PFSK-1 (cell line): ENCODE measurements around the gene MISP. TPM values are rescaled to one million over a fixed set of nuclear protein-coding genes. Genes with fewer than 3 reads are reported as not detected.

ENCODE experiments used
- FOXP2 ChIP-seq: optimal IDR thresholded peaks from 2 replicates; pipeline ENCODE3; 2011; ENCODE audit warnings: borderline replicate concordance, control low read depth, inconsistent platforms; ENCODE audit not compliant: insufficient read depth; ENCODE audit errors: extremely low read length, extremely low read depth
- POLR2AphosphoS5 ChIP-seq: IDR thresholded peaks from 2 replicates; pipeline ENCODE4 v1.6.1; 2012; ENCODE audit warnings: low read depth, mild to moderate bottlenecking, control low read depth, low read length, moderate library complexity
- REST ChIP-seq, 2 experiments: IDR thresholded peaks; 2 replicates each; pipeline versions ENCODE4 v1.6.1 to v1.8.0; 2011 to 2012; ENCODE audit warnings: low read depth in 2 of 2, low read length in 2 of 2, control low read depth in 1 of 2, inconsistent platforms in 1 of 2, mild to moderate bottlenecking in 1 of 2, moderate library complexity in 1 of 2; ENCODE audit not compliant: insufficient read depth in 1 of 2
- SIN3A ChIP-seq: IDR thresholded peaks from 2 replicates; pipeline ENCODE4 v1.6.1; 2012; ENCODE audit warnings: mild to moderate bottlenecking, low read length, moderate library complexity, borderline replicate concordance; ENCODE audit not compliant: insufficient read depth
- TAF1 ChIP-seq: IDR thresholded peaks from 2 replicates; pipeline ENCODE4 v1.6.1; 2012; ENCODE audit warnings: low read length, control low read depth, borderline replicate concordance; ENCODE audit not compliant: insufficient read depth
- polyA plus RNA-seq: library from polyadenylated mRNA; unstranded; fragments of >200 nt; gene quantifications from one replicate; pipeline ENCODE4 v1.2.1, GENCODE V29; 2012; ENCODE audit warnings: low read depth, missing spikeins; ENCODE audit not compliant: insufficient read length

MISP gene
- 0.10 TPM for polyA plus RNA-seq

DNA sequence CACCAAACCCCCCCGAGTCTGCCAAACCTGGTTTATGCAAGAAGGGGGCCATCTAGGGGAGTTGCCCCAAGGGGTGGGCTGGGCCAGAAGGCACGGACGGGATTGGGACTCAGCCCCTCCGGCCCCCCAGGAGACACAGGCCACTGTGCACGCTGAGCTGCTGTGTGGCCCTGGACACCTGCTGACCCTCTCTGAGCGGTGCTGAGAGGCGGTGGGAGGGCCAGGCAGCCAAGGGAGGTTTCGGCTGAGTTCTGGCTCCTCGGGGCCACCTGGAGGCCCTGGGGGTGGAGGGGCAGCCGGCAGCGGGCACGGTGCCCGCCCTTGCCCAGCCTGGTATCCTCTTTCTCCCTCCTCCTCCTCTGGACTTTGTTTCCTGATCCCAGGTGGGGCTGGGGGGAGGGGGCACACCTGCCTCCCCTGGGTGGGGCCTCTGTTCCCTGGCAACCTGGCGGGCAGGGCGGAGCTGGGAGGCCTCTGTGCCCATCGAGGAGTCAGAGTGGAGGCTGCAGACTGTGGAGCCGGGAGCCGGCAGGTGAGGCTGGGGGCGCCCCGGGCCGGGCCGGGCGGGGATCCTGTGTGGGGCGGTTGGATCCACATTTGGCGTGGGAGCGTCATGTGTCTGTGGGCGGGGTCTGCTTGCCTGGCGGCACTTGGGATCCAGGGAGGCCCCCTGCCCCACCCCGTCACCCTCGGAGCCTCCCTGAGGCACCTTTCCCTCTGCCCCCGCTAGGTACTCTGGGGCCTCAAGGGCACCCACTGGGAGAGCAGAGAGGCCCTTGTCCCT lies at the start of gene MISP:
MISP (plus strand) TSS at position 473 of the 784 bp plus-strand sequence. CDS start 5,835 bp downstream, outside the sequence.
- no peak for TF ChIP-seq TAF1
- no peak for TF ChIP-seq POLR2AphosphoS5
- TF ChIP-seq REST (IDR thresholded peaks at IDR 0.05; ENCODE audit: insufficient read depth in 1 of 2, low read depth in 2 of 2, low read length in 2 of 2) = no peak
- no peak for TF ChIP-seq FOXP2
- TF ChIP-seq SIN3A = no peak

GRCh38 chr19:703329-703650 lies 47.6 kb upstream of the MISP start:
- no peak for TF ChIP-seq POLR2AphosphoS5
- no peak for TF ChIP-seq TAF1
- TF ChIP-seq SIN3A = no peak

GRCh38 chr19:703651-704446 lies 47.1 kb upstream of the MISP start:
- TF ChIP-seq TAF1 (no peak), SIN3A (no peak), POLR2AphosphoS5 (no peak), FOXP2 (no peak), REST (IDR thresholded peaks at IDR 0.05; ENCODE audit: insufficient read depth in 1 of 2, low read depth in 2 of 2, low read length in 2 of 2) (no peak)

- TF ChIP-seq REST (IDR thresholded peaks at IDR 0.05; ENCODE audit: insufficient read depth in 1 of 2, low read depth in 2 of 2, low read length in 2 of 2) (no peak), FOXP2 (no peak), POLR2AphosphoS5 (no peak), SIN3A (no peak), TAF1 (no peak)
Measured at GRCh38 chr19:704447-704741, 46.5 kb upstream of the MISP start.

DNA sequence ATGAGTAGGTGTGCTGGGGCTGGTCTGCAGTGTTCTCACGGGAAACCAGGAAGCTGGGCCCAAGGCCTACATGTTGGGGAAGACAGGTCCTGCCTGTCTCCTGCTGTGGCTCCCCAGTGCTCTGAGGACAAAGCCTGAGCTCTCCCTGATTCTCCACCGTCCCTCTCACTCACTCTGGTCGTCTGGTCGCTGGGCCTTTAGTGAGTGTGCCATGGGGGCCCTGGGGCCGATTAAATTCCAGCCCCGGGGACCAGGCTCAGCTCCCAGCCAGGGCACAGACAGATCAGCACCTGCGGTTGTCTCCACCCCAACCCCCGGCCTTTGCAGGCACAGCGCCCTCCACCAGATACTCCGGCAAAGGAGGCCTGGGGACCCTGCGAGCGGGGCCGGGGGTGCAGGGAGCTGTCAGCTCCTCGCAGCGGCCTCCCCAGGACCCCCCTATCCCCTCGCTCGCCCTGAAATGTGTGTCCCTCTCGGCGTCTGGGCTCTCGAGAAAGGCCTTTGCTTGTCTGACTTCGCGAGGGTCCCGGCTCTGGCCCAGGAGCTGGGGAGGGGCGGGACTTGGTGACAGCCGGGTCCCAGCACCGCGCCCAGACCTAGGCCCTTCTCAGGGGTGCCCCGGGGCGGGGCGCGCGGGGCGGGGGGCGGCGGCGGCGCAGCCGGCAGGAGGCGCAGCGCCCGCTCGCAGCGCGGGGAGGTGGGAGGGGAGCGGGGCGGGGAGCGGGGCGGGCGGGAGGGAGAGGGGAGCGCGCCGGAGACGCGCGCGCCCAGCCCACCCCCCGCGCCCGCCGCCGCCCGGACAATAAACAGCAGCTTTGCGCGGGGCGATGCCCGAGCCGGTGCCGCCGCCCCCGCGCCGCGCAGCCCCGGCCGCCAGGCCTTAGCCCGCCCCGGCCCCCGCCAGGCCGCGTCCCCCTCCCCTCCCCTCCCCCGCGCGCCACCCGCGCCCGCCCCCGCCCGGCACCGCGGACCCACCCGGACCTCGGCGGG lies 42.5 kb upstream of the MISP start, which contains the start of gene PALM:
PALM (plus strand) TSS at position 782 of the 990 bp plus-strand sequence. CDS start 212 bp downstream, outside the sequence.
- TF ChIP-seq POLR2AphosphoS5 = no peak
